Measurements from ENCODE around the gene RSPH6A.

RSPH6A gene

DNA sequence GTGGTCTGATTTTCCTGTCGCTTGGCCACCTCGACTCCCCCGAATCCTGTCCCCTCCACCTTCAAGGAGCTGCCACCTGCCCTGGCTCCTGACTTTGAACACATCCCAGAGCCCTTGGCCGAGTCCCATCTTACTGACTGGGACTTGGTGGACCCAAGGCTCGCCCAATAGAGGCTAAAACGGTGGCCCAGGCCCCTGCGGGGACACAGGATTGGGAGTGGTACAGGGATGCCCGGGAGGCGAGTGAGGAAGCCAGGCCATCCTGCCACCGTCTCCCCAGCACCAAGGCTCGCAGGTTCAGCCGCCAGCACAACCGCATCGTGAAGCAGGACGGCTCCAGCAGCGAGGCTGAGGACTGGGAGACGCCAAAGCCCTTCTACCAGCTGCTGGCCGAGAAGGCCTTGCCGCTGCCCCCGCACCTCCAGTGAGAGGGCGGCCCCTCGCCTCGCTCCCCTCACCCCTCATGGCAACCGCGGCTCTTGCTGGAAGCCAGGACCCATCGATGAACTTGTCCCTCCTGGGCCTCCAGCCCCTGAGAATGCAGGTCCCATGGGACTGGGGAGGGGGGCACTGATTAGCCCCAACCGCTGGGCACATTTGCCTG is 51.3 kb downstream of the RSPH6A start:
- in situ Hi-C loops (cut with HindIII; ENCODE audit: low pct_ligation_motif_present, low sequenced_read_pairs), result no loop called here
- Histone ChIP-seq H3K27ac (no peak overlapping the region), H3K36me3 (replicated peaks) (no peaks in the 10 kb centered on the region), H3K27me3 (replicated peaks) (no peaks in the 10 kb centered on the region), H3K4me3 (ENCODE audit: low read depth, low read length) (no peak overlapping the region)
- TF ChIP-seq, protein P1, sequence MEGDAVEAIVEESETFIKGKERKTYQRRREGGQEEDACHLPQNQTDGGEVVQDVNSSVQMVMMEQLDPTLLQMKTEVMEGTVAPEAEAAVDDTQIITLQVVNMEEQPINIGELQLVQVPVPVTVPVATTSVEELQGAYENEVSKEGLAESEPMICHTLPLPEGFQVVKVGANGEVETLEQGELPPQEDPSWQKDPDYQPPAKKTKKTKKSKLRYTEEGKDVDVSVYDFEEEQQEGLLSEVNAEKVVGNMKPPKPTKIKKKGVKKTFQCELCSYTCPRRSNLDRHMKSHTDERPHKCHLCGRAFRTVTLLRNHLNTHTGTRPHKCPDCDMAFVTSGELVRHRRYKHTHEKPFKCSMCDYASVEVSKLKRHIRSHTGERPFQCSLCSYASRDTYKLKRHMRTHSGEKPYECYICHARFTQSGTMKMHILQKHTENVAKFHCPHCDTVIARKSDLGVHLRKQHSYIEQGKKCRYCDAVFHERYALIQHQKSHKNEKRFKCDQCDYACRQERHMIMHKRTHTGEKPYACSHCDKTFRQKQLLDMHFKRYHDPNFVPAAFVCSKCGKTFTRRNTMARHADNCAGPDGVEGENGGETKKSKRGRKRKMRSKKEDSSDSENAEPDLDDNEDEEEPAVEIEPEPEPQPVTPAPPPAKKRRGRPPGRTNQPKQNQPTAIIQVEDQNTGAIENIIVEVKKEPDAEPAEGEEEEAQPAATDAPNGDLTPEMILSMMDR (IDR thresholded peaks at IDR 0.05; ENCODE audit: low read depth, low read length, missing control alignments), result no peak
- no peak for DNase-seq

DNA sequence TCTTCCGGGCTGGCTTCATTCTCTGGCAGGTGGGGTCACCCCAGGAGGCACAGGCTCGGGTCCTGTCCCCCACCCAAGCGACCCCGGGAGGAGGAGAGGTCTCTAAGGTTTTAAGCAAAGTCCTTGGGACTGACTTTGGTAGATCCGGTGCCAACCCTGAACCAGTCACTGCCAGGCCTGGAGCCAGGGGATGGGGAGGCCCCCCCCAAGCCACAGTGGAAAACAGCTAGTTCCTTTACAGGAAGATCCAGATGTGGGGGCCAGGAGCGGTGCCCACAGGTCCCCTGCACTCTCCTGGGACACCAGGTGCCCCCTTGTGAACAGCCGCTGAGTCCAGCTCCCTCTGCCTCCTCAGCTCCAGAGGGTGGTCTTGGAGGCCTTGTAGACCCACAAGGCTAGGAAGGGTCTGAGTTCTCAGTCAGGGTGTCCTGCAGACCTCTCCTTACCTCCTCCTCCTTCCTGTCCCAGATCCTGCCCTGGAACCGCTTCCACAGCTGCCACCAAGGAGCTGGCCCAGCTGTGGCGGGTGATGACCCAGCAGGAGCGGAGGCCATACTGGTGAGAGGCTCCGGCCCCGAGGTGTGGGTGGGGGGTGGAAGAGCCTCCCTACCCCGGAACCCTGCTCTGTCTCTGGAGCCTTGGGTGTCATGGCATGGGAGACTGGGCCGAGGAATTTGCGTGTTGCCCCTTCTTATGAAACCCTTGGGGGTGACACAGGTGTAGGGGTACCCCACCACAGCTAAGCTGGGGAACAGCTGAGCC is 52.1 kb downstream of the RSPH6A start:
- in situ Hi-C loops (cut with HindIII; ENCODE audit: low pct_ligation_motif_present, low sequenced_read_pairs), result no loop called here
- no peak overlapping the region for H3K27ac ChIP-seq
- no peaks in the 10 kb centered on the region for H3K36me3 ChIP-seq (replicated peaks)
- no peak overlapping the region for H3K4me3 ChIP-seq (ENCODE audit: low read depth, low read length)
- H3K27me3 ChIP-seq (replicated peaks), result no peaks in the 10 kb centered on the region
- TF ChIP-seq, protein P1 (IDR thresholded peaks at IDR 0.05; ENCODE audit: low read depth, low read length, missing control alignments), result no peak
- DNase-seq, result no peak

DNA sequence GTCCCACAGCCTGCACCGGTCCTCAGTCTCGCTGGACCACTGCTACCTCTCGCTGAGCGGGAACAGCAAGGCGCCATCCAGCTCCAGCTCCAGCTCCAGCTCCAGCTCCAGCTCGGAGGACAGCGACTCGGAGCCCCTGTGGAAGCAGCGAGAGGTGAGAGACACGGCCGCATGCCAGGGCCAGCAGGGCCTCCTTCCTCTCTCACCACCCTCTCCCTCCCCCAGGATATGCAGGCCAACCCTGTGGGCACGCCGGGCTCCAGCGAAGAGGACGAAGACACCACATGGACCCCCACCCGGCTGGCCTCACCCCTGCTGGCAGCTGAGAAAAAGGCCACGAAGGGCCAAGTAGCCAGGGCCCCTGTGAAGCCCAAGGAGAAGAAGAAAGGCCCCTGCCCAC is 53.4 kb downstream of the RSPH6A start:
- Histone ChIP-seq H3K27me3 (replicated peaks) (no peaks in the 10 kb centered on the region), H3K4me3 (ENCODE audit: low read depth, low read length) (no peak overlapping the region), H3K36me3 (replicated peaks) (no peaks in the 10 kb centered on the region), H3K27ac (no peak overlapping the region)
- in situ Hi-C loops (cut with HindIII; ENCODE audit: low pct_ligation_motif_present, low sequenced_read_pairs), result no loop called here
- DNase-seq, result no peak
- TF ChIP-seq, protein P1 (IDR thresholded peaks at IDR 0.05; ENCODE audit: low read depth, low read length, missing control alignments), result no peak

DNA sequence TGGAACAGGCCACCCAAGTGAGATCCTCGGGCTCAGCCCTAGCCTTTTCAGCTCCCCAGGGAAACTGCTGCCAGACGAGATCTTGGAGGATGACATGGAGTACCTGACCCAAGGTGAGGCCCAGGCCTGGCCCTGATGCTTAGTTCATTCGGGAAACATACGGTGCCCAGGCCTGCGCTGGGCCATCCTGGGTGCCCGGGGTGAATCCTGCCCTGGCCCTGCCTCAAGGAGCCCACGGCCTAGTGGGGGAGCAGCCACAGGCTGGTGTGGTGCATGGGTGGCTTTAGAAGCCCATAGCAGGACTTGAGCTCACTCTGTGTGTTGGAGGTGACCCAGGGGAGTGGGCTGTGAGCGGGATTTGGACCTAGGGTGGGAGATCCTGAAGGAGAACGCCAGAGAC is 56.2 kb downstream of the RSPH6A start:
- H3K27me3 ChIP-seq (replicated peaks), result no peaks in the 10 kb centered on the region
- no peak overlapping the region for H3K4me3 ChIP-seq (ENCODE audit: low read depth, low read length)
- H3K36me3 ChIP-seq (replicated peaks), result no peaks in the 10 kb centered on the region
- H3K27ac ChIP-seq, result no peak overlapping the region
- no peak for DNase-seq
- in situ Hi-C loops (cut with HindIII; ENCODE audit: low pct_ligation_motif_present, low sequenced_read_pairs), result no loop called here
- TF ChIP-seq, protein P1 (IDR thresholded peaks at IDR 0.05; ENCODE audit: low read depth, low read length, missing control alignments), result no peak

DNA sequence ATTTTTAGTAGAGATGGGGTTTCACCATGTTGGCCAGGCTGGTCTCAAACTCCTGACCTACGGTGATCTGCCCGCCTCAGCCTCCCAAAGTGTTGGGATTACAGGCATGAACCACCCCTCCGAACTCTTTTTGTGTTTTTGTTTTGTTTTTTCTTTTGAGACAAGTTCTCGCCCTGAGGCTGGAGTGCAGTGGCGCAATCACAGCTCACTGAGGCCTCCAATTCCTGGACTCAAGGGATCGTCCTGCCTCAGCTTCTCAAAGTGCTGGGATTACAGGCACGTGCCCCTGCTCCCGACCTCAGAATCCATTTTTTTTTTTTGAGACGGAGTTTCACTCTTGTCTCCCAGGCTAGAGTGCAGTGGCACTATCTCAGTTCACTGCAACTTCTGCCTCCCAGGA is 57.4 kb downstream of the RSPH6A start:
- Histone ChIP-seq H3K27me3 (replicated peaks) (no peaks in the 10 kb centered on the region), H3K4me3 (ENCODE audit: low read depth, low read length) (no peak overlapping the region), H3K27ac (no peak overlapping the region), H3K36me3 (replicated peaks) (no peaks in the 10 kb centered on the region)
- TF ChIP-seq, protein P1 (IDR thresholded peaks at IDR 0.05; ENCODE audit: low read depth, low read length, missing control alignments), result no peak
- DNase-seq, result no peak
- in situ Hi-C loops (cut with HindIII; ENCODE audit: low pct_ligation_motif_present, low sequenced_read_pairs), result no loop called here

Data from brain microvascular endothelial cell (primary cell).